GM23248 (cell line): ENCODE results near the gene SEMA3B. TPM values are rescaled to one million over a fixed set of nuclear protein-coding genes. Genes with fewer than 3 reads are reported as not detected.

ENCODE experiments used
- DNase-seq: peaks from one replicate; pipeline ENCODE4 v3.0.0-alpha.2; 2015
- H2AFZ ChIP-seq: fragments of 200-600 bp; sonication (generic); 2 replicates; pipeline ENCODE4 v1.6.1; 2016; ENCODE audit warnings: antibody characterized with exemption
- H3F3A ChIP-seq: fragments of 200-600 bp; sonication (generic); 2 replicates; pipeline ENCODE4 v1.6.1; 2016; ENCODE audit warnings: mild to moderate bottlenecking, antibody characterized with exemption, mixed run types; ENCODE audit not compliant: insufficient read depth
- H3K27ac ChIP-seq: fragments of 200-600 bp; sonication (generic); 2 replicates; pipeline ENCODE4 v1.5.1; 2016; ENCODE audit warnings: mild to moderate bottlenecking
- H3K27me3 ChIP-seq: fragments of 200-600 bp; sonication (generic); replicated peaks from 2 replicates; pipeline ENCODE4 v1.6.1; 2016; ENCODE audit warnings: mild to moderate bottlenecking; ENCODE audit not compliant: insufficient read depth
- H3K36me3 ChIP-seq: fragments of 200-600 bp; sonication (generic); 2 replicates; pipeline ENCODE4 v1.6.1; 2016; ENCODE audit warnings: low read depth, mild to moderate bottlenecking
- H3K4me1 ChIP-seq: fragments of 200-600 bp; sonication (generic); 2 replicates; pipeline ENCODE4 v1.6.1; 2016; ENCODE audit warnings: mild to moderate bottlenecking; ENCODE audit not compliant: insufficient read depth
- H3K4me2 ChIP-seq: fragments of 200-600 bp; sonication (generic); one replicate; pipeline ENCODE4 v1.6.1; 2016; ENCODE audit warnings: mild to moderate bottlenecking; ENCODE audit not compliant: unreplicated experiment
- H3K4me3 ChIP-seq: fragments of 200-600 bp; sonication (generic); 2 replicates; pipeline ENCODE4 v1.5.1; 2016; ENCODE audit warnings: mild to moderate bottlenecking
- H3K79me2 ChIP-seq: fragments of 200-600 bp; sonication (generic); 2 replicates; pipeline ENCODE4 v1.6.1; 2016; ENCODE audit warnings: mild to moderate bottlenecking; ENCODE audit not compliant: insufficient read depth
- H3K9ac ChIP-seq: fragments of 200-600 bp; sonication (generic); 2 replicates; pipeline ENCODE4 v1.6.1; 2016; ENCODE audit warnings: mild to moderate bottlenecking
- H3K9me2 ChIP-seq: fragments of 200-600 bp; sonication (generic); 2 replicates; pipeline ENCODE4 v1.6.1; 2016; ENCODE audit warnings: mixed run types, mild to moderate bottlenecking, moderate library complexity; ENCODE audit not compliant: insufficient read depth
- H3K9me3 ChIP-seq: fragments of 200-600 bp; sonication (generic); one replicate; pipeline ENCODE4 v1.6.1; 2017; ENCODE audit warnings: low read depth
- H4K20me1 ChIP-seq: fragments of 200-600 bp; sonication (generic); 2 replicates; pipeline ENCODE4 v1.6.0; 2016; ENCODE audit not compliant: insufficient read depth
- EZH2 ChIP-seq: fragments of 200-600 bp; sonication (generic); IDR thresholded peaks from 2 replicates; pipeline ENCODE4 v1.6.1; 2018; ENCODE audit warnings: antibody characterized with exemption, mild to moderate bottlenecking; ENCODE audit not compliant: insufficient read depth, poor library complexity, severe bottlenecking
- EZH2phosphoT487 ChIP-seq: fragments of 200-600 bp; sonication (generic); IDR thresholded peaks from 2 replicates; pipeline ENCODE4 v1.6.1; 2018; ENCODE audit warnings: antibody characterized with exemption, moderate library complexity, mild to moderate bottlenecking, low read depth; ENCODE audit not compliant: insufficient read depth
- WGBS, 2 experiments: methylation state at CpG; one replicate each; pipeline ENCODE4 v1.1.6; 2015 to 2017; ENCODE audit warnings: low lambda C conversion rate in 2 of 2, low coverage in 1 of 2; ENCODE audit errors: missing lambda C conversion rate in 2 of 2; 5-methylcytosine and 5-hydroxymethylcytosine counted together
- in situ Hi-C: fragments of 300-500 bp; cut with MboI; formaldehyde crosslinking; loops from 2 replicates; pipeline ENCODE4 v1.15.0; 2020
- polyA plus RNA-seq: library from polyadenylated mRNA; unstranded; fragments of >200 nt; fragmentation: Nextera tagmentation; extraction: Ambion mirVana; gene quantifications from 2 replicates; pipeline ENCODE4 v1.2.1, GENCODE V29; 2016
- total RNA-seq: library from RNA; depleted of rRNA; stranded (reverse); fragments of >200 nt; shearing (Covaris generic); gene quantifications from 2 replicates; pipeline ENCODE4 v1.2.3, GENCODE V29; 2014

Gene SEMA3B
- total and polyA plus RNA-seq, 2 experiments from 2014 or later = 7.6 to 8.8 TPM

GRCh38 chr3:50245251-50245745 lies 23.6 kb upstream of the SEMA3B start:
- DNase-seq = no peak
- WGBS, 2 experiments = 63 to 68% methylated on average over 16 of the region's 16 CpGs
- H3K36me3 ChIP-seq = no peaks in the 10 kb centered on the region; the same call in 1 of the 2 replicates
- H3K27me3 ChIP-seq = no peaks in the 10 kb centered on the region
- H3K4me1 ChIP-seq = peaks cover 50% of the 10 kb centered on the region
- H4K20me1 ChIP-seq = no peaks in the 10 kb centered on the region
- peak overlapping the region; percentile 82 for H3K4me2 ChIP-seq
- in situ Hi-C loops = no loop called here
- H3K9me3 ChIP-seq = no peaks in the 10 kb centered on the region
- peaks cover 44% of the 10 kb centered on the region for H3F3A ChIP-seq
- H3K27ac ChIP-seq = peak overlapping the region; percentile 91
- peaks cover 92% of the 10 kb centered on the region for H3K79me2 ChIP-seq
- TF ChIP-seq EZH2 (no peak), EZH2phosphoT487 (no peak)
- H2AFZ ChIP-seq = no peak overlapping the region
- peak overlapping the region; percentile 62 for H3K4me3 ChIP-seq
- peak overlapping the region; percentile 77 for H3K9ac ChIP-seq
- no peaks in the 10 kb centered on the region for H3K9me2 ChIP-seq

DNA sequence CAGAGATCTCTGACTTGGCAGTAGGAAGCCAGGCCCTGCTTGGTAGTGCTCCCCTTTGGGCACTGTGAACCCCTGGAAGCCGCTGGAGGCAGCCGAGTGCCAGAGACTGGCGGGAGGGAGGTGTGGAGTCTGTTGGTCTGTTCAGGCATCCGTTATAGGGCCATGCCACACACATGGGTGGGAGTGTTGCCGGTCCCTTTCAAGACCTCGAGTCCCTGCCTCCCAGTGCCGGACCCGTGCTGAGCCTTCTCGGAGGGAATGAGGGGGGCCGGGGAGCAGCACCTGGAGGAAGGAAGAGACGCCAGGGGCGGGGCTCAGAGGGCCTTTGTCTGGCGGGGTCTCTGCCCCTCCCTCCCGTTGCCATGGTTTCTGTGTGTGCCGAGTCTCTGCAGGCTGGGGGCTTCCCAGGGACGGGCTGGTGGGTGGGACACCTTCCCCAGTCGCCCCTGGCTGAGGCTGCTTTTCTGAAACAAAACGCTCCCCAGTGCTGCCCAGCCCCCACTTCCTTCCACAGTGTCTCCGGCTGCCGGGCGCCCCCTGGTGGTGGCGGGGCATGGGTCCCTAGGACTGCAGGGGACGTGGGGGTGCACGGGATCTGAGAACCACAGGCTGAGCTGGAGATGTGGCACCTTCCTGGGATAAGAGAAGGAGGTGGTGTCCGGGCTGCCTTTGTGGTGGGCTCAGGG lies 23.0 kb upstream of the SEMA3B start:
- no peak for TF ChIP-seq EZH2
- TF ChIP-seq EZH2phosphoT487 = no peak
- peak overlapping the region; percentile 91 for H3K27ac ChIP-seq
- H3K9me2 ChIP-seq = no peaks in the 10 kb centered on the region
- no peaks in the 10 kb centered on the region for H4K20me1 ChIP-seq
- peaks cover 50% of the 10 kb centered on the region for H3K4me1 ChIP-seq
- 4 to 7% methylated on average over 19 to 24 of the region's 25 CpGs for WGBS, 2 experiments
- peak overlapping the region; percentile 62 for H3K4me3 ChIP-seq
- H3K9ac ChIP-seq = peak overlapping the region; percentile 77
- peak overlapping the region; percentile 82 for H3K4me2 ChIP-seq
- peak; percentile 94 for DNase-seq
- H3K79me2 ChIP-seq = peaks cover 92% of the 10 kb centered on the region
- peaks cover 45% of the 10 kb centered on the region for H3F3A ChIP-seq
- H3K36me3 ChIP-seq = no peaks in the 10 kb centered on the region; the same call in 1 of the 2 replicates
- no peak overlapping the region for H2AFZ ChIP-seq
- no peaks in the 10 kb centered on the region for H3K27me3 ChIP-seq
- H3K9me3 ChIP-seq = no peaks in the 10 kb centered on the region
- in situ Hi-C loops = no loop called here

- H3K9me3 ChIP-seq = no peaks in the 10 kb centered on the region
- H4K20me1 ChIP-seq = no peaks in the 10 kb centered on the region
- H3K9ac ChIP-seq = peak overlapping the region; percentile 77
- no peaks in the 10 kb centered on the region; the same call in 1 of the 2 replicates for H3K36me3 ChIP-seq
- DNase-seq = peak; percentile 99
- H2AFZ ChIP-seq = no peak overlapping the region
- H3K4me3 ChIP-seq = peak overlapping the region; percentile 62
- TF ChIP-seq EZH2phosphoT487 = no peak
- no peak for TF ChIP-seq EZH2
- 6 to 9% methylated on average over 10 of the region's 10 CpGs for WGBS, 2 experiments
- H3K27me3 ChIP-seq = no peaks in the 10 kb centered on the region
- H3K9me2 ChIP-seq = no peaks in the 10 kb centered on the region
- peak overlapping the region; percentile 91 for H3K27ac ChIP-seq
- in situ Hi-C loops = no loop called here
- H3K79me2 ChIP-seq = peaks cover 92% of the 10 kb centered on the region
- H3F3A ChIP-seq = peaks cover 45% of the 10 kb centered on the region
- peak overlapping the region; percentile 82 for H3K4me2 ChIP-seq
- peaks cover 52% of the 10 kb centered on the region for H3K4me1 ChIP-seq
Measured at GRCh38 chr3:50246517-50246954, 22.4 kb upstream of the SEMA3B start.

GRCh38 chr3:50248387-50248786 lies 20.6 kb upstream of the SEMA3B start:
- Histone ChIP-seq H3F3A (peaks cover 41% of the 10 kb centered on the region), H3K9me3 (no peaks in the 10 kb centered on the region), H3K9me2 (no peaks in the 10 kb centered on the region), H3K36me3 (peaks cover 4% of the 10 kb centered on the region; the same call in 1 of the 2 replicates), H3K79me2 (peaks cover 92% of the 10 kb centered on the region), H3K4me1 (peaks cover 46% of the 10 kb centered on the region), H4K20me1 (no peaks in the 10 kb centered on the region), H3K9ac (peak overlapping the region; percentile 77), H3K27ac (peak overlapping the region; percentile 91), H3K27me3 (no peaks in the 10 kb centered on the region), H3K4me3 (no peak overlapping the region), H2AFZ (no peak overlapping the region), H3K4me2 (peak overlapping the region; percentile 23)
- DNase-seq = peak; percentile 72
- WGBS, 2 experiments = 6 to 9% methylated on average over 3 of the region's 3 CpGs
- in situ Hi-C loops = no loop called here
- TF ChIP-seq EZH2phosphoT487 = no peak
- no peak for TF ChIP-seq EZH2
